ENCODE measurements around the gene C18orf32. TPM values are rescaled to one million over a fixed set of nuclear protein-coding genes. Genes with fewer than 3 reads are reported as not detected.
"Not testable (repeated sequence)": the region's sequence is repeated elsewhere in the genome, so short reads cannot be mapped to it uniquely, and the experiment has no call there.

C18orf32 gene
- total and polyA plus RNA-seq, 2 donors (not counting 1 experiment from before 2014, with no cell fraction given) = 11.9 to 39.1 TPM

DNA sequence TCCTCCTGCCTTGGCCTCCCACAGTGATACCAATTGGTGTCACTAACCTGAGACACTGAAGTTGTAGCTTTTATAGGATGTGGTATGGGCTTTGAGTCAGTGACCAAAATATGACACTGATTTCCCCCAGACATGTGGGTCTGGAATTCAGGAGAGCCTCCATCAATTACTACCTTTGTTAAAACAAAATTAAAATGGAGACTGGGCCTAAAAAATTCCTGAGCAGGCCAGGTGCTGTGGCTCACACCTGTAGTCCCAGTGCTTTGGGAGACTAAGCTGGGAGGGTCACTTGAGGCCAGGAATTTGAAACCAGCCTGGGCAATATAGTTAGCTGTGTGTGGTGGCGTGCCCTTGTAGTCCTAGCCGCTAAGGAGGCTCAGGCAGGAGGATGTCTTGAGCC lies 37.9 kb upstream of the C18orf32 start:
- H3K27me3 ChIP-seq (ENCODE audit: control insufficient read depth, insufficient read depth, low read length) = no peaks in the 10 kb centered on the region
- no peak overlapping the region for H3K4me3 ChIP-seq (replicated peaks in 1 of 4; ENCODE audit: control extremely low read depth in 1 of 4, insufficient read depth in 1 of 4, low read depth in 3 of 4, low read length in 4 of 4)
- DNase-seq (ENCODE audit: low read depth in 2 of 2) = no peak
- TF ChIP-seq, protein P1, sequence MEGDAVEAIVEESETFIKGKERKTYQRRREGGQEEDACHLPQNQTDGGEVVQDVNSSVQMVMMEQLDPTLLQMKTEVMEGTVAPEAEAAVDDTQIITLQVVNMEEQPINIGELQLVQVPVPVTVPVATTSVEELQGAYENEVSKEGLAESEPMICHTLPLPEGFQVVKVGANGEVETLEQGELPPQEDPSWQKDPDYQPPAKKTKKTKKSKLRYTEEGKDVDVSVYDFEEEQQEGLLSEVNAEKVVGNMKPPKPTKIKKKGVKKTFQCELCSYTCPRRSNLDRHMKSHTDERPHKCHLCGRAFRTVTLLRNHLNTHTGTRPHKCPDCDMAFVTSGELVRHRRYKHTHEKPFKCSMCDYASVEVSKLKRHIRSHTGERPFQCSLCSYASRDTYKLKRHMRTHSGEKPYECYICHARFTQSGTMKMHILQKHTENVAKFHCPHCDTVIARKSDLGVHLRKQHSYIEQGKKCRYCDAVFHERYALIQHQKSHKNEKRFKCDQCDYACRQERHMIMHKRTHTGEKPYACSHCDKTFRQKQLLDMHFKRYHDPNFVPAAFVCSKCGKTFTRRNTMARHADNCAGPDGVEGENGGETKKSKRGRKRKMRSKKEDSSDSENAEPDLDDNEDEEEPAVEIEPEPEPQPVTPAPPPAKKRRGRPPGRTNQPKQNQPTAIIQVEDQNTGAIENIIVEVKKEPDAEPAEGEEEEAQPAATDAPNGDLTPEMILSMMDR (conservative IDR thresholded peaks at IDR 0.05 in 1 of 2, IDR thresholded peaks at IDR 0.05 in 1 of 2; ENCODE audit: low read depth in 1 of 2, low read length in 2 of 2) = no peak
- TF ChIP-seq EZH2 (IDR thresholded peaks at IDR 0.05; ENCODE audit: low read length, missing control alignments) = no peak
- H3K27ac ChIP-seq (ENCODE audit: insufficient read depth, low read length) = no peak overlapping the region
- H3K4me2 ChIP-seq (ENCODE audit: extremely low read depth, insufficient read depth, low read length) = no peak overlapping the region
- H3K36me3 ChIP-seq (ENCODE audit: control insufficient read depth, insufficient read depth, low read length) = no peaks in the 10 kb centered on the region
- H3K4me1 ChIP-seq (ENCODE audit: control insufficient read depth, extremely low read depth, insufficient read depth, low read length) = no peaks in the 10 kb centered on the region
- no peak overlapping the region for H3K9ac ChIP-seq (ENCODE audit: insufficient read depth, low read length)
- no peaks in the 10 kb centered on the region for H3K9me3 ChIP-seq (ENCODE audit: control insufficient read depth, insufficient read depth, low read depth, low read length)
- no peaks in the 10 kb centered on the region for H4K20me1 ChIP-seq (ENCODE audit: control insufficient read depth, extremely low read depth, insufficient read depth, low read length)
- no peak overlapping the region for H2AFZ ChIP-seq (ENCODE audit: low read length)
- H3K79me2 ChIP-seq (ENCODE audit: control insufficient read depth, insufficient read depth, low read length) = no peaks in the 10 kb centered on the region

GRCh38 chr18:49524349-49524748 lies 37.3 kb upstream of the C18orf32 start:
- no peaks in the 10 kb centered on the region for H3K27me3 ChIP-seq (ENCODE audit: control insufficient read depth, insufficient read depth, low read length)

GRCh38 chr18:49523580-49524093 lies 36.6 kb upstream of the C18orf32 start:
- not testable (repeated sequence) for H2AFZ ChIP-seq (ENCODE audit: low read length); H3K4me3 ChIP-seq (replicated peaks in 1 of 4; ENCODE audit: control extremely low read depth in 1 of 4, insufficient read depth in 1 of 4, low read depth in 3 of 4, low read length in 4 of 4); H3K4me1 ChIP-seq (ENCODE audit: control insufficient read depth, extremely low read depth, insufficient read depth, low read length); H3K36me3 ChIP-seq (ENCODE audit: control insufficient read depth, insufficient read depth, low read length); H3K27ac ChIP-seq (ENCODE audit: insufficient read depth, low read length); H3K9me3 ChIP-seq (ENCODE audit: control insufficient read depth, insufficient read depth, low read depth, low read length); DNase-seq (ENCODE audit: low read depth in 2 of 2); H3K27me3 ChIP-seq (ENCODE audit: control insufficient read depth, insufficient read depth, low read length); H3K9ac ChIP-seq (ENCODE audit: insufficient read depth, low read length); H3K79me2 ChIP-seq (ENCODE audit: control insufficient read depth, insufficient read depth, low read length); H3K4me2 ChIP-seq (ENCODE audit: extremely low read depth, insufficient read depth, low read length); H4K20me1 ChIP-seq (ENCODE audit: control insufficient read depth, extremely low read depth, insufficient read depth, low read length)

More at GRCh38 chr18:49524349-49524748, 37.3 kb upstream of the C18orf32 start:
- no peaks in the 10 kb centered on the region for H3K4me1 ChIP-seq (ENCODE audit: control insufficient read depth, extremely low read depth, insufficient read depth, low read length)
- H3K36me3 ChIP-seq (ENCODE audit: control insufficient read depth, insufficient read depth, low read length) = no peaks in the 10 kb centered on the region
- no peak for TF ChIP-seq EZH2 (IDR thresholded peaks at IDR 0.05; ENCODE audit: low read length, missing control alignments)
- TF ChIP-seq, protein P1 (conservative IDR thresholded peaks at IDR 0.05 in 1 of 2, IDR thresholded peaks at IDR 0.05 in 1 of 2; ENCODE audit: low read depth in 1 of 2, low read length in 2 of 2) = no peak
- no peaks in the 10 kb centered on the region for H3K9me3 ChIP-seq (ENCODE audit: control insufficient read depth, insufficient read depth, low read depth, low read length)
- no peaks in the 10 kb centered on the region for H3K79me2 ChIP-seq (ENCODE audit: control insufficient read depth, insufficient read depth, low read length)
- no peaks in the 10 kb centered on the region for H4K20me1 ChIP-seq (ENCODE audit: control insufficient read depth, extremely low read depth, insufficient read depth, low read length)
- H2AFZ ChIP-seq (ENCODE audit: low read length) = no peak overlapping the region
- DNase-seq (ENCODE audit: low read depth in 2 of 2) = no peak
- no peak overlapping the region for H3K4me2 ChIP-seq (ENCODE audit: extremely low read depth, insufficient read depth, low read length)
- H3K4me3 ChIP-seq (replicated peaks in 1 of 4; ENCODE audit: control extremely low read depth in 1 of 4, insufficient read depth in 1 of 4, low read depth in 3 of 4, low read length in 4 of 4) = no peak overlapping the region
- no peak overlapping the region for H3K27ac ChIP-seq (ENCODE audit: insufficient read depth, low read length)
- no peak overlapping the region for H3K9ac ChIP-seq (ENCODE audit: insufficient read depth, low read length)
